ENCODE measurements around the gene CFAP210. TPM values are rescaled to one million over a fixed set of nuclear protein-coding genes. Genes with fewer than 3 reads are reported as not detected.
A peak's percentile ranks its signal among the peaks of the same experiment; 100 is the strongest.

CFAP210 gene
- polyA plus RNA-seq, 2 of the 4 experiments (the other 2 are of a cell fraction), result 0.31 to 0.35 TPM

DNA sequence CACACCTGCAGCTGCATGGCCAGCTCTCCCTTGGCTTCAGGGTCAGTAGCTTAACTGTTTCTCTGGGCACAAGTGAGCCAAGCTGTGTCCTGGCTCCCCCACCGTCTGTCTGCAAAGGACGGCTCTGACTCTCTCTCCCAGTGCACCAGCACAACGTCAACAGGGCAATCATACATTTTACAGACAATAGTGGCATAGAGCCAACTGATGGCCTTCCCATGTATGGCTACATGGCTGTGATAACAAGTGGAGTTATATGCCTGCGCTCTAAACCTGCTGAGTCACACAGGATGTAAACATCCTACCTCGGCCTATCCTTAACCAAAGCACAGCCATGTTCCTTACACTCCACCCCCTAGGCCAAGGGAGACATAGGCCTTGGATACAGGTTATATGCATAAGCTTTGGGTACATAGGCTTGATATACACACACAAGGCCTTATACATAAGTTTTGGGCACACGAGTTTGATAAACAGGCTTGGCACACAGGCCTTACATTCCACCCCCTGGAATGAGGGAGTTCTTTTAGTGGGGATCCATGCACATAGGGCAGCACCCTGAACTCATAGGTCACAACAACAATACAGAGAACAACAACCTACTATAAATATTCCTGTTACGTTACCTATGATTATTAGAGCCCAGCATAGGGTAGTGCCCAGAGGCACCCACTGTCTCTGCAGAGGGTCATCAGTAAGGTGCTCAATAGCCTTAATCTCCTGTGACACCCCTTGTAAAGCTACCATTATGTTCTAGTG, 17.7 kb upstream of the CFAP210 start:
- POLR2A ChIA-PET, result no interaction called here
- CTCF ChIA-PET, result interaction anchor here (0.6 to 1.6 kb wide), 2 partner anchors 32 to 259 kb away, joined by 3 to 4 read pairs; no protein-coding TSS in a partner anchor
- ATAC-seq, result no peak

DNA sequence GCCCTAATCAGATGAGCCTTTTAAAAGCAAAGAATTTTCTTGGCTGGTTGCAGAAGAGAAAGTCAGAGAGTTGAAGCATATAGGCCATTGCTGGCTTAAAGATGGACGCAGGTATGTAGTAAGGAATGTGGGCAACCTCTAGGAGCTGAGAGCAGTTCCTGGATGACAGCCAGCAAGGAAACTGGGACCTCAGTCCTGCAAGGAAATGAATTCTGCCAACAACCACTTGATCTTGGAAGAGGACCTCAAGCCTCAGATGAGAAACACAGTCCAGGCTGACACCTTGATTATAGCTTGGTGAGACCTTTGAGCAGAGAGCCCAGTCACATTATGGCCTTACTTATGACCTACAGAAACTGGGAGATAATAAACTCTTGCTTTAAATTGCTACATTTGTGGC, 15.8 kb upstream of the CFAP210 start:
- FAIRE-seq (no peak), ATAC-seq (no peak; a peak in 1 of 6 replicates), DNase-seq (ENCODE audit: low read depth in 1 of 2, low spot score in 1 of 2) (no peak)
- Histone ChIP-seq H3K4me3 (no peak overlapping the region), H3K4me1 (0 out of 3 replicates have a peak, but pooled peaks cover 4% of the 10 kb centered on the region), H3K4me2 (no peak overlapping the region), H3K9me3 (no peaks in the 10 kb centered on the region), H3K27ac (no peak overlapping the region)
- ChIA-PET POLR2A (no interaction called here), CTCF (no interaction called here)
- TF ChIP-seq SMC3 (IDR thresholded peaks at IDR 0.05) (no peak), EP300 (IDR thresholded peaks at IDR 0.05) (no peak), HMGXB4 (CRISPR knock-in tag; IDR thresholded peaks at IDR 0.05; ENCODE audit: borderline replicate concordance) (no peak), EHF (CRISPR knock-in tag; IDR thresholded peaks at IDR 0.05) (no peak), PBX3 (IDR thresholded peaks at IDR 0.05) (no peak), BCL3 (IDR thresholded peaks at IDR 0.05) (no peak), ZSCAN20 (CRISPR knock-in tag; IDR thresholded peaks at IDR 0.05) (no peak), ZFP36 (IDR thresholded peaks at IDR 0.05; ENCODE audit: borderline replicate concordance, partially characterized antibody) (no peak), BHLHE40 (IDR thresholded peaks at IDR 0.05; ENCODE audit: low read depth, low read length) (no peak), KDM5A (IDR thresholded peaks at IDR 0.05) (no peak), POLR2AphosphoS2 (conservative IDR thresholded peaks at IDR 0.05; ENCODE audit: low read length) (no peak), HEYL (CRISPR knock-in tag; IDR thresholded peaks at IDR 0.05) (no peak), CEBPB (IDR thresholded peaks at IDR 0.05) (no peak), PHF8 (IDR thresholded peaks at IDR 0.05; ENCODE audit: borderline replicate concordance, low read depth) (no peak), RCOR1 (IDR thresholded peaks at IDR 0.05; ENCODE audit: low read depth, low read length) (no peak), FOSB (CRISPR knock-in tag; IDR thresholded peaks at IDR 0.05) (no peak), JUN (IDR thresholded peaks at IDR 0.05) (no peak)
- TF ChIP-seq, protein P1, sequence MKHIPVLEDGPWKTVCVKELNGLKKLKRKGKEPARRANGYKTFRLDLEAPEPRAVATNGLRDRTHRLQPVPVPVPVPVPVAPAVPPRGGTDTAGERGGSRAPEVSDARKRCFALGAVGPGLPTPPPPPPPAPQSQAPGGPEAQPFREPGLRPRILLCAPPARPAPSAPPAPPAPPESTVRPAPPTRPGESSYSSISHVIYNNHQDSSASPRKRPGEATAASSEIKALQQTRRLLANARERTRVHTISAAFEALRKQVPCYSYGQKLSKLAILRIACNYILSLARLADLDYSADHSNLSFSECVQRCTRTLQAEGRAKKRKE (CRISPR knock-in tag; IDR thresholded peaks at IDR 0.05; ENCODE audit: low read depth), result no peak
- TF ChIP-seq, protein P2, sequence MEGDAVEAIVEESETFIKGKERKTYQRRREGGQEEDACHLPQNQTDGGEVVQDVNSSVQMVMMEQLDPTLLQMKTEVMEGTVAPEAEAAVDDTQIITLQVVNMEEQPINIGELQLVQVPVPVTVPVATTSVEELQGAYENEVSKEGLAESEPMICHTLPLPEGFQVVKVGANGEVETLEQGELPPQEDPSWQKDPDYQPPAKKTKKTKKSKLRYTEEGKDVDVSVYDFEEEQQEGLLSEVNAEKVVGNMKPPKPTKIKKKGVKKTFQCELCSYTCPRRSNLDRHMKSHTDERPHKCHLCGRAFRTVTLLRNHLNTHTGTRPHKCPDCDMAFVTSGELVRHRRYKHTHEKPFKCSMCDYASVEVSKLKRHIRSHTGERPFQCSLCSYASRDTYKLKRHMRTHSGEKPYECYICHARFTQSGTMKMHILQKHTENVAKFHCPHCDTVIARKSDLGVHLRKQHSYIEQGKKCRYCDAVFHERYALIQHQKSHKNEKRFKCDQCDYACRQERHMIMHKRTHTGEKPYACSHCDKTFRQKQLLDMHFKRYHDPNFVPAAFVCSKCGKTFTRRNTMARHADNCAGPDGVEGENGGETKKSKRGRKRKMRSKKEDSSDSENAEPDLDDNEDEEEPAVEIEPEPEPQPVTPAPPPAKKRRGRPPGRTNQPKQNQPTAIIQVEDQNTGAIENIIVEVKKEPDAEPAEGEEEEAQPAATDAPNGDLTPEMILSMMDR (IDR thresholded peaks at IDR 0.05), result no peak
- TF ChIP-seq, protein P3, sequence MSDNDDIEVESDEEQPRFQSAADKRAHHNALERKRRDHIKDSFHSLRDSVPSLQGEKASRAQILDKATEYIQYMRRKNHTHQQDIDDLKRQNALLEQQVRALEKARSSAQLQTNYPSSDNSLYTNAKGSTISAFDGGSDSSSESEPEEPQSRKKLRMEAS (IDR thresholded peaks at IDR 0.05), result no peak
- 92% methylated on average over 1 of the region's 1 CpG for WGBS (ENCODE audit: missing lambda C conversion rate)

More for the DNA sequence above, 17.7 kb upstream of the CFAP210 start:
- WGBS (ENCODE audit: missing lambda C conversion rate), result 68% methylated on average over 7 of the region's 7 CpGs
- TF ChIP-seq ZC3H11A (IDR thresholded peaks at IDR 0.05), result no peak
- TF ChIP-seq, protein P1 (CRISPR knock-in tag; IDR thresholded peaks at IDR 0.05; ENCODE audit: low read depth), result peak; percentile 54; the same call in 1 of the 2 replicates
- TF ChIP-seq CBX8 (IDR thresholded peaks at IDR 0.05), result no peak
- peak; percentile 32 for TF ChIP-seq MAFK (IDR thresholded peaks at IDR 0.05; ENCODE audit: partially characterized antibody)
- no peak for TF ChIP-seq HOXB5 (CRISPR knock-in tag; IDR thresholded peaks at IDR 0.05)
- no peak for TF ChIP-seq EHMT2 (IDR thresholded peaks at IDR 0.05; ENCODE audit: low read depth)
- no peak for FAIRE-seq
- Histone ChIP-seq H3K27ac (peak overlapping the region in 1 of 2 experiments; percentile 63; a peak in 3 of 6 replicates), H3K4me3 (no peak overlapping the region), H3K4me2 (no peak overlapping the region), H3K9me3 (no peaks in the 10 kb centered on the region), H3K4me1 (peaks cover 5% of the 10 kb centered on the region)
- DNase-seq (ENCODE audit: low read depth in 1 of 2, low spot score in 1 of 2), result no peak
